GM12872 (cell line): ENCODE data around the gene PHACTR4.

Experiments used
- TF ChIP-seq, protein P1 (sequence below): IDR thresholded peaks from 3 replicates; pipeline ENCODE4 v1.5.1; 2011; ENCODE audit warnings: low read depth, mild to moderate bottlenecking, low read length, moderate library complexity; ENCODE audit not compliant: insufficient read depth

The PHACTR4 gene

DNA sequence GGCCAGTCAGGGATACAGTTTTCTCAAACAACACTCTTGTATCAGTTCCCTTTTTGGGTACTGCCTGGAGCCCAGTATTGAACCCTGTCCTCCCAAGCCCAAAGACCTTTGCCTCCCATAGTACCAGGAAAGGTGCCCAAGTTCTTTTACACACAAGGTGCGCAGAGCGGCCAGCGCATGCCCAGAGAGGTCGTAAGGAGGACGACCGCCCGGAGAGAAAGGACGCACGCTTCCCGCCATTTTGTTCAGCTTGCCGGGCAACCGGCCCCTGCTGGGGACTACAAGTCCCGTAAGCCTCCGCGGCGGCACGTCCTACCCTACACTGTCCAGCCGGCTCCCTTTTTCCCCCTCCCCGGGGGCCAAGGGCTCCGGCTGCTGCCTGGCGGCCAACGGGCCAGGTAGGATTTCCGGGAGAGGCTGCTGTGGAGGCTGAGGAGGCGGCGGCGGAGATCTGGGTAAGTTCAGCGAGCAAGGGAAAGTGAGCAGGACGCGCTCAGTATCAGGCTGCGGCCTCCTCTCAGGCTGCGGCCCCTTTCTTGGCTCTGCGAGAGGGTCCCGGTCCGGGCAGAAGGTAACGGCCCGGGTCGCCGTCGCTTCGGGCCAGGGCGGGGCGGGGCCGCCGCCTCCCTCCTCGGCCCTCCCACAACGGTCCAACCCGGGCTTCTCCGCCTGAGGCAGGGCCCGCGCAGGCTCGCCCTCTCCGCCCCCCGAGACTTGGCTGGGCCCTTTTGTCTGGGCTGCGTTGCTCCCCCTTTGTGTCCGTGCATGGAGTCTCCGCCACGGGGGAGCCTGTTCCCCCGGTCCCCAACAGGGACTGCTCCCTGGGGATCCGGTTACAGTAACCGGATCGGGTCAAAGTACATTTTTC is at the start of gene PHACTR4:
PHACTR4 (plus strand) TSS at position 370 of the 868 bp plus-strand sequence. CDS start 37,708 bp downstream, outside the sequence.
- TF ChIP-seq, protein P1, sequence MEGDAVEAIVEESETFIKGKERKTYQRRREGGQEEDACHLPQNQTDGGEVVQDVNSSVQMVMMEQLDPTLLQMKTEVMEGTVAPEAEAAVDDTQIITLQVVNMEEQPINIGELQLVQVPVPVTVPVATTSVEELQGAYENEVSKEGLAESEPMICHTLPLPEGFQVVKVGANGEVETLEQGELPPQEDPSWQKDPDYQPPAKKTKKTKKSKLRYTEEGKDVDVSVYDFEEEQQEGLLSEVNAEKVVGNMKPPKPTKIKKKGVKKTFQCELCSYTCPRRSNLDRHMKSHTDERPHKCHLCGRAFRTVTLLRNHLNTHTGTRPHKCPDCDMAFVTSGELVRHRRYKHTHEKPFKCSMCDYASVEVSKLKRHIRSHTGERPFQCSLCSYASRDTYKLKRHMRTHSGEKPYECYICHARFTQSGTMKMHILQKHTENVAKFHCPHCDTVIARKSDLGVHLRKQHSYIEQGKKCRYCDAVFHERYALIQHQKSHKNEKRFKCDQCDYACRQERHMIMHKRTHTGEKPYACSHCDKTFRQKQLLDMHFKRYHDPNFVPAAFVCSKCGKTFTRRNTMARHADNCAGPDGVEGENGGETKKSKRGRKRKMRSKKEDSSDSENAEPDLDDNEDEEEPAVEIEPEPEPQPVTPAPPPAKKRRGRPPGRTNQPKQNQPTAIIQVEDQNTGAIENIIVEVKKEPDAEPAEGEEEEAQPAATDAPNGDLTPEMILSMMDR, result no peak

DNA sequence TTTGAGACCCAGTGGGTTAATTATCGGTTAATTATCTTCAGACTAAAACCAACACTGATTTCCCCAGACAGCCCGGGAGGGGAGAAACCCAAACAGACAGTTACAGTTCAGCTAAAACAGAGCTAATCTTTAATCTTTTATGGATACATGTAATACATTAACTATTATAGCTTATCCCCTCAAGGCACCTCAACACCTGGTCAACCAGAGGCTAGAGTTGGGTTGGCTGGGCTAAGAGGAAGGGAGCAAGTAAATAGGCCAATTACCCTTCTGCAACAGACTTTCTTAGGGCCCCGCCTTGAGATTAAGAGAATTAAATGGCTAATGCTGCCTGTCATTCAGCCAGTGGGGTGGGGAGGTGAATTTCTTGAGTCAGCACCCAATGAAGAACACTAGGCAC is 47.3 kb upstream of the PHACTR4 start:
- TF ChIP-seq, protein P1, result no peak

DNA sequence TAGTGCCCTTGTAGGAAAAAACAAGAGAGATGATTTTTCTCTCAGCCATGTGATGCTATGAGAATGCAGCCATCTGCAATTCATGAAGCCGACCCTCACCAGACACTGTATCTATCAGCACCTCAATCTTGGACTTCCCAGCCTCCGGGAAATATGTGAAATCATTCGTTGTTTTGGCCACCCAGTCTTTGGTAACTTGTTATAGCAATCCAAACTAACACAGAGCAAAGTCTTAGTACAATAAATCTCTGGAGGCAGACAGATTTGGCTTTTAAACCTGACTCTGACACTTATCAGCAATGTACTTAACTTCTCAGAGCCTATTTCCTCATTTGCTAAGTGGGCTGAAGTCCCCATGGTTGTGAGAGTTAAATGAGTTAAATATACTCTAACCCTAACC is 45.8 kb upstream of the PHACTR4 start:
- TF ChIP-seq, protein P1, result no peak

DNA sequence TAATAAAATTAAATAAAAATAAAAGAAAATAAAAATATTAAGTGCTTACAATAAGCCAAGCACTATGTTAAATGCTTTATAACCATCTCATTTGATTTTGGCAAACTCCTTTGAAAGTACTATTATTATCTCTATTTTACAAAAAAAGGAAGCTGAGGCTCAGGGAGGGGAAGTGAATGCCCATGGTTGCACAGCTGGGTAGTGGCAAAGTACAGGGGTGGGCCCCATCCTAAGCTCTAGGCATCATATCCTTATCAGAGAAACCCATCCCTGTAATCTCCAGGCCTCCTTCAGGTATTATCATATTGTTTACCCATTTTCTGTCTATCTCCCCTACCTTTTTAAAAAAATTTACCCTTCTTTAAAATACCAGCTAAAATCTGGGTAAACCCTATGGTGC is 43.0 kb upstream of the PHACTR4 start:
- TF ChIP-seq, protein P1, result no peak

DNA sequence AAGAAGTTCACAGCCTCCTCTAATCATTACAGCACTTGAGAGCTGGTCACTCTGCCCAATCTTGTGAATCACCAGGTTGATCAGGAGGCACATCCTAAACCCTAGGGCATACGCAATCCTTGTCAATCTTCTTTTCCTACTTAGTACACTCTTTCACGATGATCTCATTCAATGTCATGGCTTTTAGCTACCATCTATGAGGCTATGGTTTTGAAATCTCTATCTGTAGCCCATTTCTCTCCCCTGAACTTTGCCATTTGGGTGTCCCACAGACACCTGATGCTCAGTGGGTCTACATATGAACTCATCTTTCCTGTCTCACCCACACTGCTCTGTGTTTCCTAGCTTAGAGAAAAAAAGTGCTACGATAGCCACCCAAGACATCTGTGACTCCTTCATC is 42.6 kb upstream of the PHACTR4 start:
- TF ChIP-seq, protein P1, result no peak

DNA sequence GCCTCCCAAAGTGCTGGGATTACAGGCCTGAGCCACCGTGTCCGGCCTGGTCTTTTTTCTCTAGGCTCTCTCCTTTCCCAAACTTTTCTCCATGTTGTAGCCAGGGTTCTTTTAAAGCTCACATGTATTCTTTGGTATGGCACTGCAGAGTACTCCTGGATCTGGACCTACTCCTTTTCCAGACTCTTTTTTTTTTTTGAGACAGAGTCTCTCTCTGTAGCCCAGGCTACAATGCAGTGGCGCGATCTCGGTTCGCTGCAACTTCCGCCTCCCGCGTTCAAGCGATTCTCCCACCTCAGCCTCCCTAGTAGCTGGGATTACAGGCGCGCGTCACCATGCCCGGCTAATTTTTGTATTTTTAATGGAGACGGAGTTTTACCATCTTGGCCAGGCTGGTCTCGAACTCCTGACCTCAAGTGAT is 41.3 kb upstream of the PHACTR4 start:
- TF ChIP-seq, protein P1, result no peak

DNA sequence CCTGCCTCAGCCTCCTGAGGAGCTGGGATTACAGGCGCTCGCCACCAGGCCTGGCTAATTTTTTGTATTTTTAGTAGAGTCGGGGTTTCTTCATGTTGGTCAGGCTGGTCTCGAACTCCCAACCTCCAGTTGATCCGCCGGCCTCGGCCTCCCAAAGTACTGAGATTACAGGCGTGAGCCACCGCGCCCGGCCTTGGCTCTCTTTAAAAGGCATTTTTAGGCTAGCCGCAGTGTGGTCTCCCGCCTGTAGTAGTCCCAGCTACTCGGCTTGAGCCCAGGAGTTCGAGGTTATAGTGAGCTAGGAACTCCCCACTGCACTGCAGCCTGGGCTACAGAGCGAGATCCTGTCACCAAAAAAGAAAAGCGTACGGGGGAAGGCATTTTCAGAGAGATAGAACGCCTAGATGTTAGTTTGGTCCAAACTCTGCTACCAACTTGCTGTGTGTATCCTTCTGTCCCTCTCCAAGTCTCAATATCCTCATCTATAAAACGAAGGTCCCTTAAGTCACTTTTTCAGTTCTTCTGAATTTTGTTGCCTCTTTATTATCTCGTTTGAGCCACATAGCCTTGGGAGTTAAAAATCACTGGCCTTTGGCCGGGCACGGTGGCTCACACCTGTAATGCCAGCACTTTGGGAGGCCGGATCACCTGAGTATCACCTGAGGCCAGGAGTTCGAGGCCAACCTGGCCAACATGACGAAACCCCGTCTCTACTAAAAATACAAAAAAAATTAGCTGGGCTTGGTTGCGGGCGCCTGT is 40.0 kb upstream of the PHACTR4 start:
- TF ChIP-seq, protein P1, result 0 out of 3 replicates have a peak, but pooled peaks have one; percentile 5
